Liver (tissue), 9 donors: ENCODE data around the gene SLC38A6. TPM values are rescaled to one million over a fixed set of nuclear protein-coding genes. Genes with fewer than 3 reads are reported as not detected.

ENCODE experiments used
- DNase-seq: peaks from one replicate; pipeline ENCODE4 v3.0.0-alpha.2; 2017; ENCODE audit warnings: low spot score
- H3K27ac ChIP-seq, 2 donors: one replicate each; pipeline ENCODE4 v1.7.0; 2013; ENCODE audit warnings: inconsistent platforms in 2 of 2, low read length in 2 of 2, control low read depth in 1 of 2, low read depth in 1 of 2, mild to moderate bottlenecking in 1 of 2
- H3K27me3 ChIP-seq, 4 donors: one replicate each; pipeline versions ENCODE4 v1.6.1 to v1.7.0; 2013; ENCODE audit warnings: low read length in 3 of 4, inconsistent platforms in 1 of 4, mild to moderate bottlenecking in 1 of 4, moderate library complexity in 1 of 4; ENCODE audit not compliant: control insufficient read depth in 4 of 4, insufficient read depth in 4 of 4
- H3K36me3 ChIP-seq, 4 donors: one replicate each; pipeline versions ENCODE4 v1.6.1 to v1.7.0; 2013; ENCODE audit warnings: low read length in 3 of 4, mild to moderate bottlenecking in 3 of 4, low read depth in 1 of 4, moderate library complexity in 1 of 4; ENCODE audit not compliant: control insufficient read depth in 4 of 4, insufficient read depth in 3 of 4
- H3K4me1 ChIP-seq, 4 donors: one replicate each; pipeline versions ENCODE4 v1.6.1 to v1.7.0; 2013; ENCODE audit warnings: low read length in 3 of 4, mild to moderate bottlenecking in 3 of 4, moderate library complexity in 1 of 4; ENCODE audit not compliant: control insufficient read depth in 4 of 4, insufficient read depth in 4 of 4
- H3K4me3 ChIP-seq, 3 donors: one replicate each; pipeline versions ENCODE4 v1.6.1 to v1.7.0; 2013; ENCODE audit warnings: low read length in 3 of 3, control low read depth in 1 of 3, low read depth in 1 of 3, mild to moderate bottlenecking in 1 of 3
- H3K9ac ChIP-seq, 2 donors: one replicate each; pipeline ENCODE4 v1.7.0; 2013; ENCODE audit warnings: low read length in 2 of 2, mild to moderate bottlenecking in 2 of 2, moderate library complexity in 2 of 2, control low read depth in 1 of 2, low read depth in 1 of 2
- H3K9me3 ChIP-seq, 4 donors: one replicate each; pipeline versions ENCODE4 v1.6.1 to v1.7.0; 2013; ENCODE audit warnings: low read length in 3 of 4; ENCODE audit not compliant: control insufficient read depth in 4 of 4
- EGR1 ChIP-seq, 2 donors: IDR thresholded peaks; 2 replicates each; pipeline ENCODE4 v1.6.1; 2016 to 2018; ENCODE audit warnings: antibody characterized with exemption in 2 of 2, low read depth in 2 of 2
- FOXA1 ChIP-seq: IDR thresholded peaks from 2 replicates; pipeline ENCODE4 v1.6.1; 2016; ENCODE audit warnings: antibody characterized with exemption
- FOXA2 ChIP-seq: IDR thresholded peaks from 2 replicates; pipeline ENCODE4 v1.6.1; 2016; ENCODE audit warnings: antibody characterized with exemption
- GABPA ChIP-seq, 2 donors: IDR thresholded peaks in 1 of 2; conservative IDR thresholded peaks in 1 of 2; 2 replicates each; pipeline ENCODE4 v1.6.1; 2016; ENCODE audit warnings: antibody characterized with exemption in 2 of 2, mild to moderate bottlenecking in 1 of 2, moderate library complexity in 1 of 2
- HNF4A ChIP-seq, 2 donors: conservative IDR thresholded peaks; 2 replicates each; pipeline ENCODE4 v1.6.1; 2016; ENCODE audit warnings: antibody characterized with exemption in 2 of 2, mild to moderate bottlenecking in 2 of 2
- HNF4G ChIP-seq: IDR thresholded peaks from 2 replicates; pipeline ENCODE4 v1.6.1; 2016; ENCODE audit warnings: antibody characterized with exemption
- JUND ChIP-seq, 2 donors: IDR thresholded peaks; 2 replicates each; pipeline ENCODE4 v1.6.1; 2016; ENCODE audit warnings: antibody characterized with exemption in 2 of 2
- NR2F2 ChIP-seq: IDR thresholded peaks from 2 replicates; pipeline ENCODE4 v1.6.1; 2016; ENCODE audit warnings: antibody characterized with exemption
- RAD21 ChIP-seq, 2 donors: IDR thresholded peaks; 2 replicates each; pipeline ENCODE4 v1.6.1; 2016; ENCODE audit warnings: antibody characterized with exemption in 2 of 2, mild to moderate bottlenecking in 2 of 2
- RXRA ChIP-seq, 2 donors: IDR thresholded peaks; 2 replicates each; pipeline ENCODE4 v1.6.1; 2017 to 2018; ENCODE audit warnings: antibody characterized with exemption in 2 of 2, mild to moderate bottlenecking in 1 of 2
- YY1 ChIP-seq: IDR thresholded peaks from 2 replicates; pipeline ENCODE4 v1.6.1; 2016; ENCODE audit warnings: antibody characterized with exemption, mild to moderate bottlenecking
- WGBS: extraction: QIAGEN DNeasy Blood & Tissue Kit; methylation state at CpG from one replicate; pipeline ENCODE4 v1.1.7; 2013; 5-methylcytosine and 5-hydroxymethylcytosine counted together
- polyA plus RNA-seq, 2 donors: library from polyadenylated mRNA; stranded (reverse) in 1 of 2; unstranded in 1 of 2; fragments of 200-250 nt in 1 of 2; fragments of >200 nt in 1 of 2; fragmentation: Nextera tagmentation in 1 of 2; extraction: Ambion mirVana in 1 of 2; gene quantifications; one replicate each; pipeline versions ENCODE4 v1.2.1 to v1.2.3, GENCODE V29; 2013 to 2015
- total RNA-seq, 2 donors: library from RNA; depleted of rRNA; stranded (reverse); fragments of >200 nt; gene quantifications; one replicate each; pipeline ENCODE4 v1.2.3, GENCODE V29; 2014
- TF ChIP-seq, protein P1 (sequence below): IDR thresholded peaks from 2 replicates; pipeline ENCODE4 v1.6.1; 2016; ENCODE audit warnings: antibody characterized with exemption
- TF ChIP-seq, protein P2 (sequence below): IDR thresholded peaks from 2 replicates; pipeline ENCODE4 v1.6.1; 2016; ENCODE audit warnings: antibody characterized with exemption, mild to moderate bottlenecking
- TF ChIP-seq, protein P3 (sequence below): fragments of 150-350 bp; IDR thresholded peaks from 2 replicates; pipeline ENCODE4 v1.5.1; 2017; ENCODE audit warnings: improper control_type of control experiment, low read depth, low read length; ENCODE audit not compliant: missing input control
- TF ChIP-seq, protein P4 (sequence below): IDR thresholded peaks from 2 replicates; pipeline ENCODE4 v1.6.1; 2016; ENCODE audit warnings: antibody characterized with exemption
- TF ChIP-seq, protein P5 (sequence below): IDR thresholded peaks from 2 replicates; pipeline ENCODE4 v1.6.1; 2016; ENCODE audit warnings: antibody characterized with exemption
- donor health status: healthy.
- donor health status: healthy.
- donor health status: healthy.
- donor health status: healthy.
- donor health status: healthy.

The SLC38A6 gene
- total and polyA plus RNA-seq, 4 donors, result 2.6 to 10.6 (median 6.4) TPM

DNA sequence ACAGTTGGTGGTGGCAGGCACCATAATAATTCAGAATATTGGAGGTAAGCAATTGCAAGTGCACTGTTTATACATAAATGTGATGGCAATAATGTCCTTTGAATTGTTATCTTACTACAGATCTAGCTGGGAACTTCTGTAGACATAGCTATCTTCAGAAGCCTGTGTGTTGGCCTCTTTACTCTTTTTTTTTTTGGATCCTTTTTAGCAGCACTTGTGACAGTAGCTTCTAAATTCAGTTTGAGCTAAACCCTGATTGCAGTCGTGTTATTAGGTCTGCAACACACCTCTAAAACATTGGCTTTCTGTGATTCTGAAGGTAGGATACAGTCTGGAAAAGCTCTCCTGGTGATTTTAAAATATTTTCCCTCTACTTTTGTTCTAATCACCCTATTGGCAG is 38.5 kb downstream of the SLC38A6 start:
- Histone ChIP-seq H3K9ac (no peak overlapping the region), H3K36me3 (no peaks in the 10 kb centered on the region), H3K9me3 (no peaks in the 10 kb centered on the region), H3K4me1 (no peaks in the 10 kb centered on the region), H3K27me3 (no peaks in the 10 kb centered on the region), H3K4me3 (no peak overlapping the region), H3K27ac (no peak overlapping the region)
- TF ChIP-seq, protein P1, sequence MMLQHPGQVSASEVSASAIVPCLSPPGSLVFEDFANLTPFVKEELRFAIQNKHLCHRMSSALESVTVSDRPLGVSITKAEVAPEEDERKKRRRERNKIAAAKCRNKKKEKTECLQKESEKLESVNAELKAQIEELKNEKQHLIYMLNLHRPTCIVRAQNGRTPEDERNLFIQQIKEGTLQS, result no peak
- TF ChIP-seq, protein P2, sequence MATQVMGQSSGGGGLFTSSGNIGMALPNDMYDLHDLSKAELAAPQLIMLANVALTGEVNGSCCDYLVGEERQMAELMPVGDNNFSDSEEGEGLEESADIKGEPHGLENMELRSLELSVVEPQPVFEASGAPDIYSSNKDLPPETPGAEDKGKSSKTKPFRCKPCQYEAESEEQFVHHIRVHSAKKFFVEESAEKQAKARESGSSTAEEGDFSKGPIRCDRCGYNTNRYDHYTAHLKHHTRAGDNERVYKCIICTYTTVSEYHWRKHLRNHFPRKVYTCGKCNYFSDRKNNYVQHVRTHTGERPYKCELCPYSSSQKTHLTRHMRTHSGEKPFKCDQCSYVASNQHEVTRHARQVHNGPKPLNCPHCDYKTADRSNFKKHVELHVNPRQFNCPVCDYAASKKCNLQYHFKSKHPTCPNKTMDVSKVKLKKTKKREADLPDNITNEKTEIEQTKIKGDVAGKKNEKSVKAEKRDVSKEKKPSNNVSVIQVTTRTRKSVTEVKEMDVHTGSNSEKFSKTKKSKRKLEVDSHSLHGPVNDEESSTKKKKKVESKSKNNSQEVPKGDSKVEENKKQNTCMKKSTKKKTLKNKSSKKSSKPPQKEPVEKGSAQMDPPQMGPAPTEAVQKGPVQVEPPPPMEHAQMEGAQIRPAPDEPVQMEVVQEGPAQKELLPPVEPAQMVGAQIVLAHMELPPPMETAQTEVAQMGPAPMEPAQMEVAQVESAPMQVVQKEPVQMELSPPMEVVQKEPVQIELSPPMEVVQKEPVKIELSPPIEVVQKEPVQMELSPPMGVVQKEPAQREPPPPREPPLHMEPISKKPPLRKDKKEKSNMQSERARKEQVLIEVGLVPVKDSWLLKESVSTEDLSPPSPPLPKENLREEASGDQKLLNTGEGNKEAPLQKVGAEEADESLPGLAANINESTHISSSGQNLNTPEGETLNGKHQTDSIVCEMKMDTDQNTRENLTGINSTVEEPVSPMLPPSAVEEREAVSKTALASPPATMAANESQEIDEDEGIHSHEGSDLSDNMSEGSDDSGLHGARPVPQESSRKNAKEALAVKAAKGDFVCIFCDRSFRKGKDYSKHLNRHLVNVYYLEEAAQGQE, result no peak
- TF ChIP-seq, protein P3, sequence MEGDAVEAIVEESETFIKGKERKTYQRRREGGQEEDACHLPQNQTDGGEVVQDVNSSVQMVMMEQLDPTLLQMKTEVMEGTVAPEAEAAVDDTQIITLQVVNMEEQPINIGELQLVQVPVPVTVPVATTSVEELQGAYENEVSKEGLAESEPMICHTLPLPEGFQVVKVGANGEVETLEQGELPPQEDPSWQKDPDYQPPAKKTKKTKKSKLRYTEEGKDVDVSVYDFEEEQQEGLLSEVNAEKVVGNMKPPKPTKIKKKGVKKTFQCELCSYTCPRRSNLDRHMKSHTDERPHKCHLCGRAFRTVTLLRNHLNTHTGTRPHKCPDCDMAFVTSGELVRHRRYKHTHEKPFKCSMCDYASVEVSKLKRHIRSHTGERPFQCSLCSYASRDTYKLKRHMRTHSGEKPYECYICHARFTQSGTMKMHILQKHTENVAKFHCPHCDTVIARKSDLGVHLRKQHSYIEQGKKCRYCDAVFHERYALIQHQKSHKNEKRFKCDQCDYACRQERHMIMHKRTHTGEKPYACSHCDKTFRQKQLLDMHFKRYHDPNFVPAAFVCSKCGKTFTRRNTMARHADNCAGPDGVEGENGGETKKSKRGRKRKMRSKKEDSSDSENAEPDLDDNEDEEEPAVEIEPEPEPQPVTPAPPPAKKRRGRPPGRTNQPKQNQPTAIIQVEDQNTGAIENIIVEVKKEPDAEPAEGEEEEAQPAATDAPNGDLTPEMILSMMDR, result no peak
- TF ChIP-seq HNF4G, result no peak
- no peak for TF ChIP-seq GABPA (IDR thresholded peaks at IDR 0.05 in 1 of 2, conservative IDR thresholded peaks at IDR 0.05 in 1 of 2)
- TF ChIP-seq FOXA1, result no peak
- no peak for TF ChIP-seq NR2F2
- TF ChIP-seq JUND (IDR thresholded peaks at IDR 0.05), result no peak
- no peak for TF ChIP-seq EGR1 (IDR thresholded peaks at IDR 0.05; ENCODE audit: low read depth in 2 of 2)
- TF ChIP-seq HNF4A (conservative IDR thresholded peaks at IDR 0.05), result no peak
- TF ChIP-seq, protein P4, sequence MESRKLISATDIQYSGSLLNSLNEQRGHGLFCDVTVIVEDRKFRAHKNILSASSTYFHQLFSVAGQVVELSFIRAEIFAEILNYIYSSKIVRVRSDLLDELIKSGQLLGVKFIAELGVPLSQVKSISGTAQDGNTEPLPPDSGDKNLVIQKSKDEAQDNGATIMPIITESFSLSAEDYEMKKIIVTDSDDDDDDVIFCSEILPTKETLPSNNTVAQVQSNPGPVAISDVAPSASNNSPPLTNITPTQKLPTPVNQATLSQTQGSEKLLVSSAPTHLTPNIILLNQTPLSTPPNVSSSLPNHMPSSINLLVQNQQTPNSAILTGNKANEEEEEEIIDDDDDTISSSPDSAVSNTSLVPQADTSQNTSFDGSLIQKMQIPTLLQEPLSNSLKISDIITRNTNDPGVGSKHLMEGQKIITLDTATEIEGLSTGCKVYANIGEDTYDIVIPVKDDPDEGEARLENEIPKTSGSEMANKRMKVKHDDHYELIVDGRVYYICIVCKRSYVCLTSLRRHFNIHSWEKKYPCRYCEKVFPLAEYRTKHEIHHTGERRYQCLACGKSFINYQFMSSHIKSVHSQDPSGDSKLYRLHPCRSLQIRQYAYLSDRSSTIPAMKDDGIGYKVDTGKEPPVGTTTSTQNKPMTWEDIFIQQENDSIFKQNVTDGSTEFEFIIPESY, result no peak
- TF ChIP-seq RAD21 (IDR thresholded peaks at IDR 0.05), result no peak
- TF ChIP-seq YY1, result no peak
- TF ChIP-seq RXRA (IDR thresholded peaks at IDR 0.05), result no peak
- TF ChIP-seq FOXA2, result no peak
- TF ChIP-seq, protein P5, sequence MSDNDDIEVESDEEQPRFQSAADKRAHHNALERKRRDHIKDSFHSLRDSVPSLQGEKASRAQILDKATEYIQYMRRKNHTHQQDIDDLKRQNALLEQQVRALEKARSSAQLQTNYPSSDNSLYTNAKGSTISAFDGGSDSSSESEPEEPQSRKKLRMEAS, result no peak
- WGBS, result 97% methylated on average over 1 of the region's 1 CpG
- no peak for DNase-seq
